Neural cell (in vitro differentiated cells): Measurements from ENCODE around the gene UTP15. TPM values are rescaled to one million over a fixed set of nuclear protein-coding genes. Genes with fewer than 3 reads are reported as not detected.

ENCODE experiments used
- H2AFZ ChIP-seq: fragments of 200-600, 300-800 bp; sonication (generic), shearing (Covaris generic); 2 replicates; pipeline ENCODE4 v1.6.0; 2014; ENCODE audit warnings: low read depth, mild to moderate bottlenecking, antibody characterized with exemption, low read length, moderate library complexity
- H3F3A ChIP-seq: fragments of 200-600 bp; shearing (Covaris generic); 2 replicates; pipeline ENCODE4 v1.6.1; 2016; ENCODE audit warnings: mild to moderate bottlenecking, moderate library complexity, mixed read lengths, antibody characterized with exemption, low read length; ENCODE audit not compliant: insufficient read depth, poor library complexity, severe bottlenecking
- H3K27ac ChIP-seq: fragments of 200-600, 300-800 bp; sonication (generic), shearing (Covaris generic); 2 replicates; pipeline ENCODE4 v1.5.1; 2014; ENCODE audit warnings: mild to moderate bottlenecking, low read length, moderate library complexity
- H3K27me3 ChIP-seq: fragments of 300-800, 200-600 bp; sonication (generic), shearing (Covaris generic); 2 replicates; pipeline ENCODE4 v1.6.0; 2014; ENCODE audit warnings: mild to moderate bottlenecking, low read depth, low read length, moderate library complexity; ENCODE audit not compliant: insufficient read depth
- H3K36me3 ChIP-seq: fragments of 300-800, 200-600 bp; sonication (generic), shearing (Covaris generic); 2 replicates; pipeline ENCODE4 v1.5.1; 2014; ENCODE audit warnings: mild to moderate bottlenecking, antibody characterized with exemption, low read length, moderate library complexity; ENCODE audit not compliant: insufficient read depth
- H3K4me2 ChIP-seq: fragments of 300-800, 200-600 bp; sonication (generic), shearing (Covaris generic); 2 replicates; pipeline ENCODE4 v1.6.0; 2014; ENCODE audit warnings: mild to moderate bottlenecking, low read length
- H3K4me3 ChIP-seq: fragments of 300-800, 200-600 bp; sonication (generic), shearing (Covaris generic); 2 replicates; pipeline ENCODE4 v1.5.1; 2014; ENCODE audit warnings: mild to moderate bottlenecking, low read length, moderate library complexity
- H3K79me2 ChIP-seq: fragments of 200-600 bp; shearing (Covaris generic); replicated peaks from 2 replicates; pipeline ENCODE4 v1.6.0; 2014; ENCODE audit warnings: mild to moderate bottlenecking, low read length, moderate library complexity; ENCODE audit not compliant: insufficient read depth
- H3K9ac ChIP-seq: fragments of 300-800, 200-600 bp; sonication (generic), shearing (Covaris generic); 2 replicates; pipeline ENCODE4 v1.6.1; 2016; ENCODE audit warnings: mild to moderate bottlenecking, low read length, mixed read lengths
- H3K9me2 ChIP-seq: fragments of 200-600 bp; shearing (Covaris generic); 2 replicates; pipeline ENCODE4 v1.6.1; 2016; ENCODE audit warnings: mild to moderate bottlenecking, low read length, mixed read lengths; ENCODE audit not compliant: insufficient read depth
- H3K9me3 ChIP-seq: fragments of 200-600, 300-800 bp; sonication (generic), shearing (Covaris generic); 2 replicates; pipeline ENCODE4 v1.6.1; 2016; ENCODE audit warnings: mild to moderate bottlenecking, mixed run types, low read length, moderate library complexity, mixed read lengths
- H4K20me1 ChIP-seq: fragments of 200-600 bp; shearing (Covaris generic); 2 replicates; pipeline ENCODE4 v1.6.1; 2016; ENCODE audit warnings: mild to moderate bottlenecking, mixed run types; ENCODE audit not compliant: insufficient read depth
- CTCF ChIP-seq: fragments of 450-650 bp; IDR thresholded peaks from 2 replicates; pipeline ENCODE4 v1.5.1; 2014; ENCODE audit warnings: antibody characterized with exemption, mild to moderate bottlenecking, moderate library complexity; ENCODE audit not compliant: poor library complexity, severe bottlenecking
- EP300 ChIP-seq: fragments of 450-650 bp; conservative IDR thresholded peaks from 2 replicates; pipeline ENCODE4 v1.6.1; 2014; ENCODE audit warnings: antibody characterized with exemption, mild to moderate bottlenecking, moderate library complexity; ENCODE audit not compliant: poor library complexity, severe bottlenecking
- EZH2 ChIP-seq: fragments of 200-600, 300-800 bp; shearing (Covaris generic), sonication (generic); IDR thresholded peaks from 2 replicates; pipeline ENCODE4 v1.6.1; 2014; ENCODE audit warnings: antibody characterized with exemption, low read length, borderline replicate concordance, mild to moderate bottlenecking; ENCODE audit not compliant: insufficient read depth, poor library complexity, severe bottlenecking
- MXI1 ChIP-seq: fragments of 450-650 bp; conservative IDR thresholded peaks from 2 replicates; pipeline ENCODE4 v1.6.1; 2014; ENCODE audit warnings: antibody characterized with exemption, mild to moderate bottlenecking; ENCODE audit not compliant: poor library complexity, severe bottlenecking
- POLR2AphosphoS5 ChIP-seq: IDR thresholded peaks from 2 replicates; pipeline ENCODE4 v1.6.1; 2012
- RAD21 ChIP-seq: fragments of 450-650 bp; conservative IDR thresholded peaks from 2 replicates; pipeline ENCODE4 v1.6.1; 2014; ENCODE audit warnings: antibody characterized with exemption, mild to moderate bottlenecking, moderate library complexity
- REST ChIP-seq: IDR thresholded peaks from 2 replicates; pipeline ENCODE4 v1.6.1; 2012; ENCODE audit warnings: borderline replicate concordance
- SMC3 ChIP-seq: fragments of 450-650 bp; conservative IDR thresholded peaks from 2 replicates; pipeline ENCODE4 v1.6.1; 2014; ENCODE audit warnings: antibody characterized with exemption, mild to moderate bottlenecking, moderate library complexity; ENCODE audit not compliant: poor library complexity
- TAF1 ChIP-seq: IDR thresholded peaks from 2 replicates; pipeline ENCODE4 v1.6.1; 2012; ENCODE audit warnings: low read depth
- polyA plus RNA-seq: library from polyadenylated mRNA; depleted of rRNA; stranded (reverse); fragments of >200 nt; gene quantifications from 2 replicates; pipeline ENCODE4 v1.2.3, GENCODE V29; 2014

Gene UTP15
- polyA plus RNA-seq, 1 donor from 2014 or later: 18.1 TPM

GRCh38 chr5:73525606-73526203, 39.8 kb upstream of the UTP15 start:
- Histone ChIP-seq H3K9ac (no peak overlapping the region), H3K4me2 (no peak overlapping the region)

GRCh38 chr5:73528248-73528647, 37.3 kb upstream of the UTP15 start:
- Histone ChIP-seq H3K4me3 (no peak overlapping the region), H3K9ac (no peak overlapping the region), H2AFZ (no peak overlapping the region)
- TF ChIP-seq RAD21 (no peak), REST (no peak), SMC3 (no peak), POLR2AphosphoS5 (no peak), CTCF (no peak), MXI1 (no peak)

More at GRCh38 chr5:73525606-73526203, 39.8 kb upstream of the UTP15 start:
- Histone ChIP-seq H4K20me1 (no peaks in the 10 kb centered on the region), H3K27me3 (no peaks in the 10 kb centered on the region), H3K27ac (no peak overlapping the region), H3K36me3 (no peaks in the 10 kb centered on the region), H3F3A (no peaks in the 10 kb centered on the region), H3K9me3 (no peaks in the 10 kb centered on the region), H3K4me3 (no peak overlapping the region), H3K79me2 (no peaks in the 10 kb centered on the region), H3K9me2 (no peaks in the 10 kb centered on the region), H2AFZ (no peak overlapping the region)
- TF ChIP-seq EP300: no peak
- TF ChIP-seq EZH2: no peak
- no peak for TF ChIP-seq SMC3
- no peak for TF ChIP-seq POLR2AphosphoS5
- TF ChIP-seq RAD21: no peak
- TF ChIP-seq TAF1: no peak
- no peak for TF ChIP-seq CTCF
- TF ChIP-seq MXI1: no peak
- TF ChIP-seq REST: no peak

More at GRCh38 chr5:73528248-73528647, 37.3 kb upstream of the UTP15 start:
- no peaks in the 10 kb centered on the region for H3K9me3 ChIP-seq
- no peaks in the 10 kb centered on the region for H3K36me3 ChIP-seq
- H3K27me3 ChIP-seq: no peaks in the 10 kb centered on the region
- H4K20me1 ChIP-seq: no peaks in the 10 kb centered on the region
- no peak overlapping the region for H3K27ac ChIP-seq
- no peaks in the 10 kb centered on the region for H3F3A ChIP-seq
- H3K79me2 ChIP-seq: no peaks in the 10 kb centered on the region
- H3K9me2 ChIP-seq: no peaks in the 10 kb centered on the region
- H3K4me2 ChIP-seq: no peak overlapping the region
